ENCODE results near the gene HMCN2.

HMCN2 gene

GRCh38 chr9:130307667-130307943, 42.0 kb downstream of the HMCN2 start:
- no peak for DNase-seq (ENCODE audit: low read depth)

DNA sequence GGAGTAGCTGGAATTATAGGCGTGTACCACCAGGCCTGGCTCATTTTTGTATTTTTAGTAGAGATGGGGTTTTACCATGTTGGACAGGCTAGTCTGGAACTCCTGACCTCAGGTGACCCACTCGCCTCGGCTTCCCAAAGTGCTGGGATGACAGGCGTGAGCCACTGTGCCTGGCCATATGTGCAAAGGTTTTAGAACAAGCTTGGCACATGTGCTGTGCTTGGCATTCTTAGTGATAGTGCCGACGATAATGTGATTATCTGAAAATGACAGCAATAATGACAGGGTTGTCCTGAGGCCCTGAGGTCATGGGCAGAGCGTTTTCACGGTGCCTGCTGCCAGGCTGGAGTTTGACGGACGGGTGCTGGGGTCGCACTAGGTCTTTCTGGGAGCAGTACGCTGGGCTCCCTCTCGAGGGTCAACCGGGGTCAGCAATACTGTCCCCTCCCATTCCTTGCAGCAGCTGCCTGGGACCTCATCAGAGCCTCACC, 42.6 kb downstream of the HMCN2 start:
- no peak for DNase-seq (ENCODE audit: low read depth)

- DNase-seq (ENCODE audit: low read depth) = no peak
Measured at GRCh38 chr9:130309689-130310455, 44.3 kb downstream of the HMCN2 start.

DNA sequence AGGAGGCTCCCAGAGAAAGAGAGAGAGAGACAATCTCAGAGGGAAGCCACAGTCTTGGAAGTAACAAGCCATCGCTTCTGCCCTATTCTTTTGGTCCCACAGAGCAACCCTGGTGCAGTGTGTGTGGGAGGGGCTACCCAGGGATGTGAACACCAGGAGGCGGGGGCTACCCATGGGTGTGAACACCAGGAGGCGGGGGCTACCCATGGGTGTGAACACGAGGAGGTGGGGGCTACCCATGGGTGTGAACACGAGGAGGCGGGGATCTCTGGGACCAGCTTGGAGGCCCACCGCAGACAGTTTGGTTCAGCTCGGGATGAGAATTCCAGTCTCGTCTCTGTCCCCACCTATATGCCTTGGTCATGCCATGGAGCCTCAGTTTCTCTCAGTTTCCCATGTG, 44.9 kb downstream of the HMCN2 start:
- DNase-seq (ENCODE audit: low read depth) = no peak

DNA sequence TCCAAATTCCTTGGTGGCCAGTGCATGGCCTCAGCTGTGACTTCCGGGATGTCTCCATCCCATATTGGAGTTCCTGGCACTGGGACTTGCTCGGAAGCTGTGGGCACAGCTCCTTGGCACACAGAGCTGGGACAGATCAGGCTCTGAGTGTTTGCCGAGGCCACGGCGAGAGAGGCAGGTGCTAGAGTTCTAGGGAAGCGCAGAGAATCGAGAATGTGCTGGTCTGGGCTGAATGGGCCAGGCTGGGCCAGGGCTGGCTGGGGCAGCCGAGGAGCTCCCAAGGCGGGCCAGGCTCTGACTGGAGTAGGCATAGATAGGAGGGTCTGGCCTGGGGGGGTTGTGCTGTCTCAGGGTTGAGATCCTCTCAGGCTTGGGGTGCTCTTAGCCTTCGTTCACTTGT, 45.4 kb downstream of the HMCN2 start:
- DNase-seq (ENCODE audit: low read depth) = no peak

DNA sequence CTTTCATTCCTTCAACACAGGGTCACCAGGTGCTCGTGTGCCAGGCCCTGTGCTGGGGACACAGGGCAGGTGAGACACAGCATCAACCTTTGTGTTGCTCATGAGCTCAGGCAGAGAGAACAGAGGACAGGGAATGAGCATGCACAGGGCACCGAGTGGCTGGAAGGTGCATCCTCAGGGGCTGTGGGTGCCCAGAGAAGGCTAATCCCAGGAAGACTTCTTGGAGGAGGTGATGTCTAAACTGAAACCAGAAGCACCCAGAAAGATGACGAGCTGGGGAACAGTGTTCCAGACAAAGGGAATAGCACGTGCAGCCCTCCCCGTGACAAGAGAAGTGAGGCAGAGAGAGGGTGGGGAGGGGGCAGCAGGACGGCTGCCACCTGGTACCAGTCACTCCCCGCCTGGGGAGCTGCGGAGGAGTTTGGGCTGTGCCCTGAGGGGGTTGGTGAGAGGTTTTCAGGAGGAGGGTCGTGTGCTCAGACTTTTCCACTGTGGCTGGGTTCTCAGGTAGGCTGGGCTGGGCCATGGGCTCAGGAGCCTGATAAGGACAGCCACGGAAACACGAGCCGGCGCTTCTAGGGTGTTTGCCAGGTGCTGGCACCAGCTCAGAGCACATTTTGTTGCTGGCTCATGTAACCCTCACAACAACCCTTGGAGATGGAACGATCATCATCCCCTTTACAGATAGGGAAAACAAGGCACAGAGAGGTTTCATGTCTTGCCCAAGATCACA, 46.0 kb downstream of the HMCN2 start:
- no peak for DNase-seq (ENCODE audit: low read depth)

GRCh38 chr9:130313103-130313858, 47.7 kb downstream of the HMCN2 start:
- no peak for DNase-seq (ENCODE audit: low read depth)

GRCh38 chr9:130315446-130316226, 50.1 kb downstream of the HMCN2 start:
- no peak for DNase-seq (ENCODE audit: low read depth)

DNA sequence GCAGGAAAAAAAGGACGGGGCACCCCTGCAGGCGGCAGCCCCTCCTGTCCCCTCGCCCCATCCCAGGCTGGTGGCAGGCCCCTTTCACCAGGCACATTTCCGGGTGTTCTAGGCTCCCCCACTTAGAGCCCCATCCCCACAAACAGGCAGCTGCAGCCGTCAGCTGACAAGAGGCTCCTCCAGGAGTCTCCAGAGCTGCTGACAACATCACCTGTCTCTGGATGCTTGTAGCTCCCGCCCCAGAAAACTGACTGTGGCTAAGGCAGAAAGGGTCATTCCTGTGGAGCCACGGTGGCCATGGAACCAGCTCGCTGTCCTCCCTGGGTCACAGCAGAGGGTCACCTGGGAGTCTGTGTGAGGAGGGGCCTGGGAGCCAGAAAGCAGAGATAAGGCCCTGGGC, 50.9 kb downstream of the HMCN2 start:
- no peak for DNase-seq (ENCODE audit: low read depth)

DNA sequence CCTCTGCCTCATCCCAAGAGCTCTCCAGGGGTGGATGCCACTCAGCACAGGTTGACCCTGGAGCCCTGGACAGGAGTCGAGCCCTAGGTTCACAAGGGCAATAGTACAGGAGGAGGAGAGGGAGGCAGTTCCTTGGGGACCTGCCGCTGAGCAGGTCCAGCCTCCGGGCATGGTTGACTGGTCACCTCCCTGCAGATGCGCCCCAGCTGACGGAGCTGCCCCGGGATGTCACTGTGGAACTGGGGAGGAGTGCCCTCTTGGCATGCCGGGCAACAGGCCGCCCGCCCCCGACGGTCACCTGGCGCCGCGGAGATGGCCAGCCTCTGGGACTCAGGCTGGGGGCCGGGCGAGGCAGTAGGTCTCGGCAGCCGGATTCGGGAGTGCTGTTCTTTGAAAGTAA, 53.7 kb downstream of the HMCN2 start:
- no peak for DNase-seq (ENCODE audit: low read depth)

DNA sequence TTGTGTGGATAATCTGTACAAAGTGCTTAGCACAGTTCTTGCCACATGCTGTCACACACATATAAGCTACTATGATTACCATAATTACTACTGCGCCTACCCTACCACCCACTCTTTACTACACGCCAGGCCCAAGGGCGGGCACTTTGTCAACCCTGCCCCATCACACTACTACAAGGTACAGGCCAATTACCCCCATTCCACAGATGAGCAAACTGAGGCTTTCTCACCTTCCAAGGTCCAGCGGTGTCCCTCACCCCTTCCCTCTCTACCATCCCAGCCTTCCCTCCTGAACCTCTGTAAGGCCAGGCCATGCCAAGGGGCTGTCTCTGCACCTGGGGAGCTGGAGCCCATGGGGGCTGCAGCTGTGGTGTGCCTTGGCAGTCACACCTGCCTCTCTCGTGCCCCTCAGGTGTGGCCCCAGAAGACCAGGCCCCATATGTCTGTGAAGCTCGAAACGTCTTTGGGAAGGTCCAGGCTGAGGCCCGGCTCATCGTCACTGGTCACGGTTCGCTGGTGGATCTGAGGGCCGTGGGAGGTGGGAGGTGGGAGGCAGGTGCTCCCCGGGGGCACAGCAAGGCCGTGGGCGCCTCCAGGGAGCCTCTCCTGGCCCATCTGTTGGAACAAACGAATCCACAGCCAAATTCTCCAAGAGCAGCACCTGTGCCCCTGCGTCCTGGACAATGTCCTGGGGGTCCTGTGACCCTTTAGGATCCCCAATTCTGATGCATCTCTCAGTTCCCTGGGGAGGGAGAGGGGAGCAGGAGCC, 54.6 kb downstream of the HMCN2 start:
- no peak for DNase-seq (ENCODE audit: low read depth)

DNA sequence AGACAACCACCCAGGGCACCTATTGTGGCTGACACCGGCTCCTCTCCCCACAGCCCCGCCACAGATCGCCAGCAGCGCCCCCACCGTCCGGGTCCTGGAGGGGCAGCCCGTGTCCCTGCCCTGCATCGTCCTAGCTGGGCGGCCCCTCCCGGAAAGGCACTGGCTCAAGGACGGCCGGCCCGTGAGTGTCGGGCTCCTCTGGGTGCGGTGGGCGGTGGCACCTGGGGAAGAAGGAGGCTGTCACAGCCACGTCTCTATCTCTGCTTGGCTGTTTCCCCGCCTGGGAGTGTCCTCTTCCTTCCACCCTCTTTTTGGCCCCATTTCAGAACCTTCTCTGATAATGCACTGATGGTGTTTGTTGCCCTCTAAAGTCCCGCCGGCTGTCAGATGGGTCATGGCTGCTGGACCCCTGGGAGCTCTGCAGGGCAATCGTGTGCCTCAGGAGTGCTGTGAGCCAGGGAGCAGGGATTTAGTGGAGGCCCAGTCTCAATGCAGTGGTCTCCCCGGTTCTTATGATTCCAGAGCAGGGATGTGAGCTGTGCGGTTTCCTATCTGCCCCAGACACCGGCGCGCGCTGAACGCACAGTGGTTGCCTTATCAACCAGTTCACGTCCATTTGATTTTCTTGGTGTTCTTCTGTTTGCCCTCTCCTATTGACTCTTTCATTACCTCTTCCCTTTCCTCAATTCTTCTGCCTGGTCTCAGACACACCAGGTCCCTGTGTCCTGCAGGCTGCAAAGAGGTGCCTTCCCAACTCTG, 55.3 kb downstream of the HMCN2 start:
- DNase-seq (ENCODE audit: low read depth) = no peak

DNA sequence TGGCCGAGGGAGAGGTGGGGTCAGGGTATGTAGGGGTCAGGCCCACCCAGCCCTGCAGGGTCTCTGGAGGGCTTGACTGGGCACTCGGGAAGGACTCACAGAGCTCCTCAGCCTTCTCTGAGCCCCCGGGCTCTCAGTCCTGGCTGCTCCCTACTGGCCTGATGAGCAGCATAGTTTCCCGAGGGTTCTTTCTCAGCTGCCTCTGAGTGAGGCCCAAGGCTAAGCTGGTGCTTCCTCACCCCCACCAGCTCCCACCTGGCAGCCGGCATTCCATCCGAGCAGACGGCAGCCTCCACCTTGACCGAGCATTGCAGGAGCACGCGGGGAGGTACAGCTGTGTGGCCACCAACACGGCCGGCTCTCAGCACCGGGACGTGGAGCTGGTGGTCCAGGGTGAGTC, 56.0 kb downstream of the HMCN2 start:
- DNase-seq (ENCODE audit: low read depth) = no peak

GRCh38 chr9:130323051-130323745, 57.6 kb downstream of the HMCN2 start:
- DNase-seq (ENCODE audit: low read depth) = no peak

DNA sequence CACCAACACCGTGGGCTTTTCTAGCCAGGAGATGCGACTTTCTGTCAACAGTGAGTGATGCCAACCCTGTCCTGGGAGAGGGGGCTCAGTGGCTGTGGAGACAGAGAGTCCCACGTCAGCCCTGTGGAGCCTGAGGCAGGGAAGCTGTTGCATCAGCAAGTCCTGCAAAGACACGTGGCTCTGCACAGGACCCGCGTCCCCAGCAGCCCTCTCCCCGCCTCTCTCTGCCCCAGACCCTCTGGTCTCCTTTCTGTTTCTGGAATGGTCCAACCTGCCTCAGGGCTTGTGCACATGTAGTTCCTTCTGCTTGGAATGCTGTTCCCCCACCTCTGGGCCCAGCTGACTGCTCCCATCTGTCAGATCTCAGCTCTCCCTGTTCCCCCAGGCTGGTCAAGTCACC, 60.4 kb downstream of the HMCN2 start:
- DNase-seq (ENCODE audit: low read depth) = no peak

DNA sequence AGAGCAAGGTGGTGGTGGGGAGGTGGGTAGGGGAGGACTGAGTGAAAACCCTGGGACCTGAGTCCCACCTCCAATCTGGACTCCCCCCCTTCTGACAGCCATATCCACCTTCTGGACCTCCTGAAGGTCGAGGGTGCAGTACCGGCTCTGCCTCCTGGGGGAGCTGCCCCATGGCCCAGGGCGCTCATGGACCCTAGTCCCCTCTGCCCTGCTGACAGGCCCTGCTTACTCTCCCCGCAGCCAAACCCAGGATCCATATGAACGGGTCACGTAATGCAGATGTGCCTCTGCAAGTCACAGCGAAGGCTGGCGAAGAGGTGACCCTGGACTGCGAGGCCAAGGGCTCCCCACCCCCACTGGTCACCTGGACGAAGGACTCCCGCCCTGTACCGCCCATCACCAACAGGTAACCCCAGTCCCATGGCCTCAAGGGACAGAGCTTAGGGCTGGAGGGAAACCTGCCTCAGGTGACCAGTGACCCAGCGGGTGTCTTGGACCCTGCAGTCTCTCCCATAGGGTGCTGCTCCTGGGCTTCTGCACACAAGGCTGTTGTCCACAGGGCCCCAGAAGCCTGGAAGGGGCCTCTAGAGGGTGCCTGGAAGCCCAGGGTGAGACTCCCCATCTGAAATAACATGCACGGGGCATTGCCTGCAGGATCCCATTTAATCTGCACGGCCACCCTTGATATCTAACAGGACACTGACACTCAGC, 61.7 kb downstream of the HMCN2 start:
- no peak for DNase-seq (ENCODE audit: low read depth)

DNA sequence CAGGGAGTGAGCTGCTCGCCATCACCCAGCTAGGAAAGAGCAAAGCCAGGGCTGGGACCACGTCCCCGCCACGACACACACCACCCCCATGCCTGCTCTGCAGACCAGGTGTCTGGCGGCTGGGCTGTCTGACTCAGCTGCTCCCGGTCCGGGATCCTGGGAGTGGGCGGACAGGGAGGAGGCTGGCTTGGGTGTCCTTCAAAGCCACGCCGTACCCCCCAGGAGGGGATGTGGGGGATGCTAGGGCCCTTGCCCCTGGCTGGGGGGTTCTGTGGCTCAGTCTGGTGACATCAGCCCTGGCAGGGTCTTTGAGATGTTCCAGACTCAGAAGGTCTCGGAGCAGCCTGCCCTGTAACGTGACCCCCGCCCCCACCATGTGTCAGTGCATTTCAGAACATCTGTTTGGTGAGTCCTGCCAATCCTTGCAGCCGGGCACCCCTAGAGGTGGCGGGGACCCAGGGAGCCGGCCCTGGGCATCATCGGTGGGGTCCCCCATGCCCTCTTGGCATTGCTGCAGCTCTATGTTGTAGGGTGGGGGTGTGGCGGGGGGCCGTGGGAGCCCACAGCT, 62.3 kb downstream of the HMCN2 start:
- no peak for DNase-seq (ENCODE audit: low read depth)

GRCh38 chr9:130328349-130328801, 62.8 kb downstream of the HMCN2 start:
- DNase-seq (ENCODE audit: low read depth) = no peak

DNA sequence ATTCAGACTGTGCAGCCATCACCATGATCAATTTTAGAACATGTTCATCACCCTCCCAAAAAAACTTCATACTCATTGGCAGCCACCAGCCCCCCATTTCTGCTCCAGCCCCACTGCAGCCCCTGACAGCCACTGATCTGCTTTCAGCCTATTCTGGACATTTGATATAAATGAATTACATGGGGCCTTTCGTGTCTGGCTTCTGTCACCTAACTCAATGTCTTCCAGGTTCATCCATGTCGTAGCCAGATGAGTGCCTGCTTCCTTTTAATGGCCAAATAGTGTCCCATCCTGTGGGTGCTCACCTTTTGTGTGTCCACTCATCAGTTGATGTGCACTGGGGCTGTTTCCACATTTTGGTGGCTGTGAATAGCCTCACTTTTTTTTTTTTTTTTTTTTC, 63.5 kb downstream of the HMCN2 start:
- DNase-seq (ENCODE audit: low read depth) = no peak

All from stimulated activated CD8-positive, alpha-beta memory T cell treated with anti-CD3 and anti-CD28 coated beads, Interleukin-4, amount 100 ng/mL, for 24 hours (primary cell).